BLaER1 (cell line): ENCODE data around the gene TUFM.
"Not testable (repeated sequence)": the region's sequence is repeated elsewhere in the genome, so short reads cannot be mapped to it uniquely, and the experiment has no call there.

Source experiments
- H3K27ac ChIP-seq: shearing (Covaris generic); formaldehyde crosslinking; 2 replicates; pipeline ENCODE4 v1.8.1; 2022
- H3K27me3 ChIP-seq: shearing (Covaris generic); formaldehyde crosslinking; 2 replicates; pipeline ENCODE4 v1.8.1; 2022
- H3K36me3 ChIP-seq: shearing (Covaris generic); formaldehyde crosslinking; 2 replicates; pipeline ENCODE4 v1.8.1; 2022
- H3K4me1 ChIP-seq: shearing (Covaris generic); formaldehyde crosslinking; 2 replicates; pipeline ENCODE4 v1.8.1; 2022
- H3K4me2 ChIP-seq: shearing (Covaris generic); formaldehyde crosslinking; 2 replicates; pipeline ENCODE4 v1.8.1; 2022
- H3K4me3 ChIP-seq: shearing (Covaris generic); formaldehyde crosslinking; 2 replicates; pipeline ENCODE4 v1.8.1; 2022
- H3K9ac ChIP-seq: shearing (Covaris generic); formaldehyde crosslinking; 2 replicates; pipeline ENCODE4 v1.8.1; 2022
- H3K9me3 ChIP-seq: shearing (Covaris generic); formaldehyde crosslinking; 2 replicates; pipeline ENCODE4 v1.8.1; 2022
- H4K20me1 ChIP-seq: shearing (Covaris generic); formaldehyde crosslinking; 2 replicates; pipeline ENCODE4 v1.8.1; 2022
- Cebpa-rat ChIP-seq: shearing (Covaris generic); IDR thresholded peaks from 2 replicates; pipeline ENCODE4 v1.8.1; 2022

TUFM gene

DNA sequence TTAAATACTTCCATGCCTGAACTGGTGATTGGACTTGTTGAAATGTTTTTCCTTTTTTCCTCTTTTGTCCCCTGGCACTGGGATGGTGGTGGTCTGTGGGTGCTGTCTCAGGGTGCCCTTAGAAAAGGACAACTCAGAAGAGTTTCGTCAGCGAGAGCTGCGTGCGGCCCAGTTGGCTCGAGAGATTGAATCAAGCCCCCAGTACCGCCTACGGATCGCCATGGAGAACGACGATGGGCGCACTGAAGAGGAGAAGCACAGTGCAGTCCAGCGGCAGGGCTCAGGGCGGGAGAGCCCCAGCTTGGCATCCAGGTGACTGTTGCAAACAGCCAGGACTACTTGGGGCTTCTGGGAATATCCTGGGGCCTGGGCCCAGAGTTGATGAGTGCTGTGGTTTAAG lies 16.4 kb downstream of the TUFM start:
- Histone ChIP-seq H3K4me1 (peaks cover 16% of the 10 kb centered on the region), H3K4me3 (no peak overlapping the region), H3K27me3 (no peaks in the 10 kb centered on the region), H3K9ac (0 out of 2 replicates have a peak overlapping the region, but pooled peaks have one; percentile 15), H3K27ac (no peak overlapping the region), H3K4me2 (no peak overlapping the region), H3K9me3 (no peaks in the 10 kb centered on the region), H3K36me3 (peaks cover 100% of the 10 kb centered on the region), H4K20me1 (peaks cover 100% of the 10 kb centered on the region)
- TF ChIP-seq Cebpa-rat: no peak

DNA sequence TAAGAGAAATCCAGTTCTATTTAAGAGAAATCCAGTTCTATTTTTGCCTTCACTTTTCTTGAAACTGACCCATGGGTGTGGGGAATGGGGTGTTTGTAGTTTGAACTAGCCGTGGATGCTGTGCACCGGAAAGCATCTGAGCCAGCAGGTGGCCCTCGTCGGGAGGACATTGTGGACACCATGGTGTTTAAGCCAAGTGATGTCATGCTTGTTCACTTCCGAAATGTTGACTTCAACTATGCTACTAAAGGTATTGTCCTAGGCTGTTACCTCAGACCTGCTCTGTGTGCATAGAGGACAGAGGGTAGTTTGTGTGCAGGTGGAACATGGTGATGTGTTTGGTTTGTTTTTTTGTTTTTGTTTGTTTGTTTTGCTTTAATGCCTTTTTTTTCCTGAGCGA lies 20.0 kb downstream of the TUFM start:
- H3K36me3 ChIP-seq: peaks cover 64% of the 10 kb centered on the region
- H3K4me3 ChIP-seq: no peak overlapping the region
- no peaks in the 10 kb centered on the region for H3K9me3 ChIP-seq
- H4K20me1 ChIP-seq: peaks cover 69% of the 10 kb centered on the region
- no peak overlapping the region for H3K27ac ChIP-seq
- no peak for TF ChIP-seq Cebpa-rat
- H3K27me3 ChIP-seq: no peaks in the 10 kb centered on the region
- H3K4me1 ChIP-seq: peaks cover 25% of the 10 kb centered on the region
- H3K9ac ChIP-seq: no peak overlapping the region
- H3K4me2 ChIP-seq: no peak overlapping the region

DNA sequence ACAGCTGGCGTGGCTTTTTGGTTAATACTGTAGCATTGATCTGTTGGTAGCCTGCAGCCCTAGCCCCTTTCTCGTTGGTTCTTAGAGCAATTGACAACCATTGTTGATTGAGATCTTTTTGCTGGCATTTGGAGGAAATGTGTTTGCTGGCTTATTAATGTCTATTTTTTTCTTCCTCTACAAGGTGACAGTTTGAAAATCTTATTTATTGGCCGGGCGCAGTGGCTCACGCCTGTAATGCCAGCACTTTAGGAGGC lies 21.5 kb downstream of the TUFM start:
- H4K20me1 ChIP-seq: peaks cover 54% of the 10 kb centered on the region
- H3K36me3 ChIP-seq: peaks cover 63% of the 10 kb centered on the region
- H3K4me3 ChIP-seq: peak overlapping the region; percentile 100
- H3K27ac ChIP-seq: peak overlapping the region; percentile 100
- no peaks in the 10 kb centered on the region for H3K27me3 ChIP-seq
- peak overlapping the region; percentile 100 for H3K9ac ChIP-seq
- H3K9me3 ChIP-seq: no peaks in the 10 kb centered on the region
- peak overlapping the region; percentile 85 for H3K4me2 ChIP-seq
- H3K4me1 ChIP-seq: peaks cover 25% of the 10 kb centered on the region
- TF ChIP-seq Cebpa-rat: no peak

DNA sequence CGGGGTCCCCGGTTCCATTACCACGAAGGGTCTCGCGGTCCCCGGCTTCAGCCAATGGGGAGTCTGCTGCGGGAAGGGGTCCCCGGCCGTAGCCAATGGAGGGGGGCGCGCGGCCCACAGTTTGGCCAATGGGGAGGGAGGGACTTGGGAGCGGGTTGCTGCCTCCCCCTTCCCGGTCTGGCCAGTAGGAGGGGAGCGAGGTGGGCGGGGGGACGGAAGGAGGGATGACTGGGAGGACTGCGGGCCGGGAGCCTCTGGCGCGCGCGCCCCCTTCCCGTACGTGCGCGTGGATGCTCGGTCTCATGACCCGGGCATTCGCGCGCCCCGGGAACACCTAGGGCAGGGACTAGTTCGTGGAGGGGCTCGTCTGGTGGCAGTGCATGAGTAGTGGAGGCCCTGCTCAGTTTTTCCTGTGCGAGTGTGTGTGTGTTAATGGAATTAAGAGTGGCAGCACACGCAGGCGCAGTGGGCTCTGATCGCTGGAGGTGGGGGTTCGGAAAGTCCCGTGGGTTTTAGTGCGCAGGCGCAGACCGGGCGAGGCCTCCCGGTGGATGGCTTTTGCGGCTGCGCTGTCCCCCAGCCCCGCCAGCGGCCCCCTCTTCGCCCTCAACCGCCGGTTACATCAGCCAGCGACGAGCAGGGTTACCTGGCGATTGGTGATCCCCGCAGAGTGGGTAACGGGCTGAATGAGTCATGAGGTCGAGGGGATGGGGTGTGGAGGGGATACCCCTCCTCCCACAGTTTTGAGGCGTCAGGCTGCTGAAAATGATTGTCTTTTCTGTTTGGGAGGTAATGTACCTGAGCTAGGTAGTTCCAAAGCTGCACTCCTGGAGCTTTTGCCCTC lies 22.1 kb downstream of the TUFM start:
- Histone ChIP-seq H4K20me1 (peaks cover 49% of the 10 kb centered on the region), H3K4me2 (peak overlapping the region; percentile 85), H3K27ac (peak overlapping the region; percentile 100), H3K9me3 (no peaks in the 10 kb centered on the region), H3K4me1 (peaks cover 25% of the 10 kb centered on the region), H3K9ac (peak overlapping the region; percentile 100), H3K36me3 (peaks cover 60% of the 10 kb centered on the region), H3K27me3 (no peaks in the 10 kb centered on the region), H3K4me3 (peak overlapping the region; percentile 100)
- TF ChIP-seq Cebpa-rat: no peak

DNA sequence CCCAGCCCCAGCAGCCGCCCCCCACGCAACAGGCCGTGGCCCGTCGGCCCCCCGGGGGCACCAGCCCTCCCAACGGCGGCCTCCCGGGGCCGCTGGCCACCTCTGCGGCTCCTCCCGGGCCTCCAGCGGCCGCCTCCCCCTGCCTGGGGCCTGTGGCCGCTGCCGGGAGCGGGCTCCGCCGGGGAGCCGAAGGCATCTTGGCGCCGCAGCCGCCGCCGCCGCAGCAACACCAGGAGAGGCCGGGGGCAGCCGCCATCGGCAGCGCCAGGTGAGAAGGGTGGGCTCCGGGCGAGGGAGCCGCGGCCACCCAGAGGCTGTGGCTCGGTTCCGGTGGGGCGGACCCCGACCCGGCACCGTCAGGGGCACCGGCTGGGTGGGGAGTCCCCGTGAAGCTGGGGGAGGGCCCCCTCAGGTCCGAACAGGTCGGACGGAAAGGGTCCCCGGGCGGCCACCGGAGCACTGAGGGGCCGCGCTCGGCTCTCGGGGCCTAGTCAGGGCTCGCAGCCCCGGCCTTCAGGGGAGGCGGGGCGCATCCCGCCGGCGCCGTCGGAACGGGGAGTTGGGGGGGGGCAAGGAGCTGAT lies 22.8 kb downstream of the TUFM start:
- H3K9me3 ChIP-seq: no peaks in the 10 kb centered on the region
- H3K36me3 ChIP-seq: peaks cover 52% of the 10 kb centered on the region
- H3K27me3 ChIP-seq: no peaks in the 10 kb centered on the region
- TF ChIP-seq Cebpa-rat: no peak
- H3K9ac ChIP-seq: peak overlapping the region; percentile 100
- peak overlapping the region; percentile 100 for H3K4me3 ChIP-seq
- H3K4me1 ChIP-seq: peaks cover 25% of the 10 kb centered on the region
- peak overlapping the region; percentile 44 for H3K4me2 ChIP-seq
- peaks cover 42% of the 10 kb centered on the region for H4K20me1 ChIP-seq
- peak overlapping the region; percentile 100 for H3K27ac ChIP-seq

DNA sequence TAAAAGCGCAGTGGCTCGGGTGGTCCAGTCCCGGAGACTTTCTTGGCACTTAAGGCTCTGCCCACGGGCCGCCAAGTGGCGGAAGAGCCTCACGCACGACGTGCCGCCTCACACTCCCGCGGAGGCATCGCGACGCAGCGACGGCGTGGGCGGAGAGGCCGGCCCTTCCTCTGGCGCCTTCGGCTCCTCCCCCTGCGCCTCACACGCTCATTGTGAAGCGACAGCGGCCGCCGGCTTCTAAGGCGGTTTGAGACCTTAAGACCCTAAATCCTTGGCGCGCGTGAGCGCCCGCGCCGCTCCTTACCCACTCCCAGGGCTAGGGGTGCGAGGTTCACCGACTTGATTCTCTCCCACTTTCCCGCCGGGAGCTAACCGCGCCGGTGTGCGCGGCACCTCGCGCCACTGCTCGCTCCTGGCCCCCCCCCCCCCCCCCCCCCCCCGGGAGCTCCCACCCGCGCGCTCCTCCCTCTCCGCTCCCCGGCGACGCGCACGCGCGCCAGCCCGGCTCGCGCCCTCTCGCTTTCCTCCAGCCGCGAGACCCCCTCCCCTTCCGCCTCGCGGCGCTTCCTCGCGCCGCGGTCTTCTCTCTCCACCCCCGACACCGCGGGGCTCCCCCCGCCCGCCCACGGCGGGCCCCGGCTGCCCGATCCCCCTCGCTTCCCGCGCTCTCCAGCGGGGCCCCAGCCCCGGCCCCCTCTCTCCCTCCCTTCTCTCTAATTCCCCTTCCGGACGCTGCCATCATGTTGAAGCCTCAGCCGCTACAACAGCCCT lies 23.4 kb downstream of the TUFM start, which contains the start of gene ATXN2L:
Gene ATXN2L (plus strand): TSS at position 480 of the 771 bp plus-strand sequence. CDS start 261 bp downstream, at position 741.
- Histone ChIP-seq H3K36me3 (peaks cover 46% of the 10 kb centered on the region), H4K20me1 (peaks cover 35% of the 10 kb centered on the region)
- no peak for TF ChIP-seq Cebpa-rat

DNA sequence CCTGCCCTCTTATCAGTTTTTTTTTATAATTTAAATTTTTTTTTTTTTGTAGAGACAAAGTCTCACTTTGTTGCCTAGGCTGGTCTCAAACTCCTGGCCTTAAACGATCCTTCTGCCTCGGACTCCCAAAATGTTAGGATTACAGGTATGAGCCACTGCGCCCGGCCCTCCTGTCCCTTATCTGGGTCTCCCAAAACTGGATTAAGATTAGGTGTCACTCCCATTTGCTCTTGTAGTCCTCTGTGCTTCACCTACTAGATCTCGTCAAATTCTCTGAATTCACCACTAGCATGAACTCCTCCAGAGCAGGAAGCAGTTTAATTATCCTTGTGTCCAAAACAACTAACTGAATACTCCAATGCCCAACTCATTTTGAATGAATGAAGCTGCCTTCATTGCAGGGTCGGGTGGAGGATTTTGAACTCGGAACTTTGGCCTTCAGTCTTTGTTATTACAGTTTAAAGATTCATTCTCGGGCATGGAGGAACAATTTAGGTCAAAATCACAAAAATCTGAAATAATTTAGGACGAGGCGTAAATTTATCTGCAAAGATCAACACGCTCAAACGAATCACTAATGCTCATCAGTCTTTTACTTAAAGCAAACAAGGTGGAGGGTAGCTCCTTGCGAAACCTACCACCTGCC lies 24.2 kb downstream of the TUFM start:
- Histone ChIP-seq H3K27ac (peak overlapping the region; percentile 100), H3K4me1 (peaks cover 25% of the 10 kb centered on the region), H3K27me3 (no peaks in the 10 kb centered on the region), H3K9me3 (no peaks in the 10 kb centered on the region), H3K4me2 (peak overlapping the region; percentile 93), H3K4me3 (peak overlapping the region; percentile 100), H3K36me3 (peaks cover 39% of the 10 kb centered on the region), H3K9ac (peak overlapping the region; percentile 100), H4K20me1 (peaks cover 28% of the 10 kb centered on the region)
- TF ChIP-seq Cebpa-rat: no peak

More for the DNA sequence above, 23.4 kb downstream of the TUFM start, which contains the start of gene ATXN2L:
- Histone ChIP-seq H3K4me2 (peak within 1 kb of the TSS; percentile 93), H3K27ac (peak within 1 kb of the TSS; percentile 100), H3K9ac (peak within 1 kb of the TSS; percentile 100), H3K9me3 (no peaks in the 10 kb centered on the region), H3K4me1 (peaks cover 25% of the 10 kb centered on the region), H3K27me3 (no peaks in the 10 kb centered on the region), H3K4me3 (peak within 1 kb of the TSS; percentile 100)

DNA sequence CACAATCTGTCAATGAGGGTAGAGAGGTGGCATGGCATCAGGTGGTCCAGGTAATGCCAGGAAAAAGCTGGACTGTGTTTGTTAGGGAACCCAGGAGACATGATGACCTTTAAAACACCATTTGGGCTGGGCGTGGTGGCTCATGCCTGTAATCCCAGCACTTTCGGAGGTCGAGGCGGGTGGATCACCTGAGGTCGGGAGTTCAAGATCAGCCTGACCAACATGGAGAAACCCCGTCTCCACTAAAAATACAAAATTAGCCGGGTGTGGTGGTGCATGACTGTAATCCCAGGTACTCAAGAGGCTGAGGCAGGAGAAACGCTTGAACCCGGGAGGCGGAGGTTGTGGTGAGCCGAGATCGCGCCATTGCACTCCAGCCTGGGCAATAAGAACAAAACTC lies 25.6 kb downstream of the TUFM start:
- H3K27me3 ChIP-seq, H3K4me2 ChIP-seq, H3K4me3 ChIP-seq, H3K27ac ChIP-seq, H3K9ac ChIP-seq, H3K9me3 ChIP-seq: not testable (repeated sequence)
- H3K4me1 ChIP-seq: peaks cover 18% of the 10 kb centered on the region
- H4K20me1 ChIP-seq: peaks cover 13% of the 10 kb centered on the region
- H3K36me3 ChIP-seq: peaks cover 24% of the 10 kb centered on the region

DNA sequence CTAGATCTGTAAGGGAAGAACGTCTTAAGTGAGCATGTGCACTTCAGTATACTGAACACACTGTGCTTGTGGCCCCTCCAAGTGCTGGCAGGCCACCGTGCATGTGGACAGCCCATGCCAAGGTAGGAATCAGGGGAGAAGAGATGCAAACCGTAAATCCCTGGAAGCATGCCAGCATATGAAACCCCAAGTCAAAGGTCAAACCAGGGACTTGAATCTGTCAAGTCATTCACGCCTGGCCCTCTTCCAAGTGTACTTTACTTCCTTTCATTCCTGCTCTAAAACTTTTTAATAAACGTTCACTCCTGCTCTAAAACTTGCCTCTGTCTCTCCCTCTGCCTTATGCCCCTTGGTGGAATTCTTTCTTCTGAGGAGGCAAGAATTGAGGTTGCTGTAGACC lies 26.1 kb downstream of the TUFM start:
- H3K27ac ChIP-seq: no peak overlapping the region
- peaks cover 19% of the 10 kb centered on the region for H3K36me3 ChIP-seq
- TF ChIP-seq Cebpa-rat: no peak
- H4K20me1 ChIP-seq: peaks cover 8% of the 10 kb centered on the region
- peaks cover 12% of the 10 kb centered on the region for H3K4me1 ChIP-seq
- no peak overlapping the region for H3K4me2 ChIP-seq
- no peak overlapping the region for H3K9ac ChIP-seq
- H3K4me3 ChIP-seq: no peak overlapping the region
- H3K9me3 ChIP-seq: no peaks in the 10 kb centered on the region
- H3K27me3 ChIP-seq: no peaks in the 10 kb centered on the region

DNA sequence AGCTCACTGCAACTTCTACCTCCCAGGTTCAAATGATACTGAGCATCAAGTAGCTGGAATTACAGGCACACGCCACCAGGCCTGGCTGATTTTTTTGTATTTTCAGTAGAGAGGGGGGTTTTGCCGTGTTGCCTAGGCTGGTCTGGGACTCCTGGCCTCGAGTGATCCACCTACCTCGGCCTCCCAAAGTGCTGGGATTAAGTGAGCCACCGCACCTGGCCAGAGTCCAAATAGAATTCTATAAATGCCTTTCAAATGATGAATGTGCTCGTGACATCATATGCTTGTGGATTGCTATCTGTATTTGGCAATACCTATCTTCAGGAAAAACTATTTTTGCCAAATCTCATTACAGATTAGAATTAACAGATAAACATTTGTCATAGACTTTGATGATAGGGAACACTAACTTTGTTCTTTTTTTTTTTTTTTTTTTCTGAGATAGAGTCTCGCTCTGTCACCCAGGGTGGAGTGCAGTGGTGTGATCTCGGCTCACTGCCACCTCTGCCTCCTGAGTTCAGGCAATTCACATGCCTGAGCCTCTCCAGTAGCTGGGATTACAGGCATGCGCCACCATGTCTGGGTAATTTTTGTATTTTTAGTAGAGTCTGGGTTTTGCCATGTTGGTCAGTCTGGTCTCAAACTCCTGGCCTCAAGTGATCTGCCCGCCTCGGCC lies 38.6 kb downstream of the TUFM start:
- not testable (repeated sequence) for H3K27me3 ChIP-seq, H4K20me1 ChIP-seq, H3K36me3 ChIP-seq, H3K4me3 ChIP-seq, H3K4me1 ChIP-seq, H3K9ac ChIP-seq, H3K9me3 ChIP-seq, H3K27ac ChIP-seq, H3K4me2 ChIP-seq

DNA sequence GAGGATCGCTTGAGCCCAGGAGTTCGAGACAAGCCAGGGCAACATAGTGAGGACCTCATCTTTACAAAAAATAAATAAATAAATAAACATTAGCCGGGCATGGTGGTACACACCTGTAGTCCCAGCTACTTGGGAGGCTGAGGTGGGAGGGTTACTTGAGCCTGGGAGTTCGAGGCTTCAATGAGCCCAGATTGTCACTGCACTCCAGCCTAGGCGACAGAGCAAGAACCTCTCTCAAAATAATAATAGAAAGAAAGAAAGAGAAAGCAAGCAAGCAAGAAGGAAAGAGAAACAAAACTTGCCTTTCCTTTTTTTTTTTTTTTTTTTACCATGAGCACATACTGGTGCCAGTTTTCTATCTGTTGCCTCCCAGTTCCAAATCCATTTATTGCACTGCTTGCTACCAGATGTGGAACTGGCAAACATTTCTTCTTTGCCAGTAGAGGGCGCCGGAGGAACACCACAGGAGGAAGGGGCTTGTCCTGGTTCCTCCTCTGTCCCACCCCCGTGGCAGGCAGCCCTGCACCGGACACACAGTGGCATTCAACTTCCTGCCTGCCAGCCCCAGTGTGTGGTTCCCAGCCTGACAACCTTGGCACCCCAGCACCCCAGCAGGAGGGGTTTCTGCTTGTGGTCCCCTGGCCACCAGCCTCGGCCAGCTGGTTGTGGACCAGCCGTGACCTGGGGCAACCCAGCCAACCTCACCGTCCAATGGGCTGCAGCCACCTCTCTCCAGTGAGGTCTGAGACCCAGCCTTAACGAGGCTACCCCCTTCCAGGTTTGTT lies 43.7 kb downstream of the TUFM start:
- H4K20me1 ChIP-seq, H3K27ac ChIP-seq, H3K4me1 ChIP-seq, H3K27me3 ChIP-seq, H3K4me2 ChIP-seq, H3K36me3 ChIP-seq, H3K9me3 ChIP-seq, H3K9ac ChIP-seq, H3K4me3 ChIP-seq: not testable (repeated sequence)
